ENCODE results near the gene ARHGAP23. TPM values are rescaled to one million over a fixed set of nuclear protein-coding genes. Genes with fewer than 3 reads are reported as not detected.

Gene ARHGAP23
- total and polyA plus RNA-seq, 10 of the 15 experiments (the other 5 are each of a cell fraction or from before 2014, with no cell fraction given) = 0.23 to 5.8 (median 2.1) TPM

- H3K4me2 ChIP-seq (ENCODE audit: control insufficient read depth, insufficient read depth) = no peak overlapping the region
- no peak overlapping the region for H3K27ac ChIP-seq (ENCODE audit: control insufficient read depth, insufficient read depth)
- TF ChIP-seq ZSCAN29 (IDR thresholded peaks at IDR 0.05) (no peak), SRF (IDR thresholded peaks at IDR 0.05; ENCODE audit: low read depth in 2 of 2, low read length in 2 of 2) (no peak), SMAD1 (IDR thresholded peaks at IDR 0.05; ENCODE audit: low read depth, partially characterized antibody) (no peak), SIN3A (IDR thresholded peaks at IDR 0.05; ENCODE audit: low read depth, low read length) (no peak), SMARCA5 (IDR thresholded peaks at IDR 0.05) (no peak)
- no TSS peak for BruUV-seq (replicated peaks)
- WGBS (ENCODE audit: insufficient coverage, insufficient replicate concordance, low lambda C conversion rate, missing lambda C conversion rate) = 8% methylated on average over 11 of the region's 11 CpGs
- H3K9ac ChIP-seq (ENCODE audit: control insufficient read depth, insufficient read depth, low read length) = no peak overlapping the region
- no peaks in the 10 kb centered on the region for H3K9me3 ChIP-seq (replicated peaks; ENCODE audit: control insufficient read depth, insufficient read depth, low read length)
- ChIA-PET RAD21 (ENCODE audit: unreplicated experiment) (no interaction called here), CTCF (interaction anchor here (1.6 kb wide), 1 partner anchor 18 kb away, joined by 4 read pairs; no protein-coding TSS in a partner anchor), POLR2A (no interaction called here), SMC1A (ENCODE audit: uncharacterized antibody, unreplicated experiment) (interaction anchor here (1.4 kb wide), 1 partner anchor 17 kb away, joined by 3 read pairs; no protein-coding TSS in a partner anchor)
- H4K20me1 ChIP-seq (ENCODE audit: control insufficient read depth, insufficient read depth) = no peaks in the 10 kb centered on the region
- H3K4me1 ChIP-seq (ENCODE audit: control insufficient read depth, insufficient read depth, low read length) = no peaks in the 10 kb centered on the region; the same call in 1 of the 2 replicates
- FAIRE-seq (no peak), DNase-seq (ENCODE audit: low read depth, low spot score) (no peak), ATAC-seq (no peak)
- H3K79me2 ChIP-seq (ENCODE audit: control insufficient read depth, insufficient read depth, low read length) = no peaks in the 10 kb centered on the region
- H3K27me3 ChIP-seq (replicated peaks in 1 of 2; ENCODE audit: control insufficient read depth in 2 of 2, insufficient read depth in 2 of 2, low read length in 1 of 2) = peaks cover 0 to 2% of the 10 kb centered on the region in 2 experiments; a peak in 1 of 4 replicates
- no peaks in the 10 kb centered on the region for H3K36me3 ChIP-seq (ENCODE audit: control insufficient read depth in 2 of 2, insufficient read depth in 2 of 2, low read length in 1 of 2)
- H2AFZ ChIP-seq (ENCODE audit: control insufficient read depth, low read depth, low read length) = no peak overlapping the region
- in situ Hi-C loops (cut with MboI) = no loop called here
- no peak overlapping the region for H3K4me3 ChIP-seq
- intact Hi-C loops (cut with micrococcal nuclease; ENCODE audit: unreplicated experiment) = no loop called here
These were observed 113.0 kb downstream of the ARHGAP23 start for GRCh38 chr17:38541281-38541680.

GRCh38 chr17:38542286-38542685 is 114.0 kb downstream of the ARHGAP23 start:
- Histone ChIP-seq H3K27ac (ENCODE audit: control insufficient read depth, insufficient read depth) (no peak overlapping the region), H3K4me2 (ENCODE audit: control insufficient read depth, insufficient read depth) (no peak overlapping the region), H3K27me3 (replicated peaks in 1 of 2; ENCODE audit: control insufficient read depth in 2 of 2, insufficient read depth in 2 of 2, low read length in 1 of 2) (peaks cover 0 to 2% of the 10 kb centered on the region in 2 experiments; a peak in 1 of 4 replicates), H2AFZ (ENCODE audit: control insufficient read depth, low read depth, low read length) (no peak overlapping the region), H3K36me3 (ENCODE audit: control insufficient read depth in 2 of 2, insufficient read depth in 2 of 2, low read length in 1 of 2) (no peaks in the 10 kb centered on the region), H3K79me2 (ENCODE audit: control insufficient read depth, insufficient read depth, low read length) (no peaks in the 10 kb centered on the region), H3K9ac (ENCODE audit: control insufficient read depth, insufficient read depth, low read length) (no peak overlapping the region), H4K20me1 (ENCODE audit: control insufficient read depth, insufficient read depth) (no peaks in the 10 kb centered on the region), H3K4me3 (no peak overlapping the region), H3K4me1 (ENCODE audit: control insufficient read depth, insufficient read depth, low read length) (no peaks in the 10 kb centered on the region; the same call in 1 of the 2 replicates), H3K9me3 (replicated peaks; ENCODE audit: control insufficient read depth, insufficient read depth, low read length) (no peaks in the 10 kb centered on the region)
- ATAC-seq = no peak
- BruUV-seq (replicated peaks) = no TSS peak
- FAIRE-seq = no peak
- ChIA-PET RAD21 (ENCODE audit: unreplicated experiment) (no interaction called here), SMC1A (ENCODE audit: uncharacterized antibody, unreplicated experiment) (no interaction called here), POLR2A (no interaction called here), CTCF (no interaction called here)
- in situ Hi-C loops (cut with MboI) (no loop called here), intact Hi-C loops (cut with micrococcal nuclease; ENCODE audit: unreplicated experiment) (no loop called here)
- WGBS (ENCODE audit: insufficient coverage, insufficient replicate concordance, low lambda C conversion rate, missing lambda C conversion rate) = 56% methylated on average over 7 of the region's 8 CpGs
- TF ChIP-seq JUND (IDR thresholded peaks at IDR 0.05; ENCODE audit: low read depth, low read length) = no peak
- no peak for TF ChIP-seq NFIC (IDR thresholded peaks at IDR 0.05; ENCODE audit: low read depth, low read length)
- no peak for TF ChIP-seq ASH2L (IDR thresholded peaks at IDR 0.05; ENCODE audit: borderline replicate concordance, low read depth)
- TF ChIP-seq SUZ12 (IDR thresholded peaks at IDR 0.05; ENCODE audit: unreplicated experiment) = no peak
- TF ChIP-seq EED (IDR thresholded peaks at IDR 0.05; ENCODE audit: low read depth) = no peak
- no peak for TF ChIP-seq MTA3 (IDR thresholded peaks at IDR 0.05; ENCODE audit: borderline replicate concordance, low read length)
- no peak for TF ChIP-seq POU2F2 (IDR thresholded peaks at IDR 0.05; ENCODE audit: borderline replicate concordance, low read depth, low read length)
- no peak for TF ChIP-seq RAD51 (IDR thresholded peaks at IDR 0.05)
- TF ChIP-seq SMC3 (IDR thresholded peaks at IDR 0.05; ENCODE audit: borderline replicate concordance, low read length) = no peak
- no peak for TF ChIP-seq RFX5 (IDR thresholded peaks at IDR 0.05; ENCODE audit: low read depth, low read length)
- TF ChIP-seq WRNIP1 (IDR thresholded peaks at IDR 0.05; ENCODE audit: borderline replicate concordance, low read depth, low read length) = no peak
- DNase-seq (ENCODE audit: low read depth, low spot score) = no peak
